NB4 (cell line): ENCODE results near the gene VDAC2.

Experiments used
- POLR2A ChIP-seq: IDR thresholded peaks from 2 replicates; pipeline ENCODE4 v1.6.1; 2011; ENCODE audit warnings: mild to moderate bottlenecking; ENCODE audit not compliant: insufficient read length; ENCODE audit errors: extremely low read depth
- TF ChIP-seq, protein P1 (sequence below): IDR thresholded peaks from one replicate; pipeline ENCODE4 v1.5.1; 2012; ENCODE audit warnings: low read depth, low read length
- TF ChIP-seq, protein P2 (sequence below): IDR thresholded peaks from 2 replicates; pipeline ENCODE4 v1.6.1; 2011; ENCODE audit warnings: low read depth, low read length

- TF ChIP-seq, protein P1, sequence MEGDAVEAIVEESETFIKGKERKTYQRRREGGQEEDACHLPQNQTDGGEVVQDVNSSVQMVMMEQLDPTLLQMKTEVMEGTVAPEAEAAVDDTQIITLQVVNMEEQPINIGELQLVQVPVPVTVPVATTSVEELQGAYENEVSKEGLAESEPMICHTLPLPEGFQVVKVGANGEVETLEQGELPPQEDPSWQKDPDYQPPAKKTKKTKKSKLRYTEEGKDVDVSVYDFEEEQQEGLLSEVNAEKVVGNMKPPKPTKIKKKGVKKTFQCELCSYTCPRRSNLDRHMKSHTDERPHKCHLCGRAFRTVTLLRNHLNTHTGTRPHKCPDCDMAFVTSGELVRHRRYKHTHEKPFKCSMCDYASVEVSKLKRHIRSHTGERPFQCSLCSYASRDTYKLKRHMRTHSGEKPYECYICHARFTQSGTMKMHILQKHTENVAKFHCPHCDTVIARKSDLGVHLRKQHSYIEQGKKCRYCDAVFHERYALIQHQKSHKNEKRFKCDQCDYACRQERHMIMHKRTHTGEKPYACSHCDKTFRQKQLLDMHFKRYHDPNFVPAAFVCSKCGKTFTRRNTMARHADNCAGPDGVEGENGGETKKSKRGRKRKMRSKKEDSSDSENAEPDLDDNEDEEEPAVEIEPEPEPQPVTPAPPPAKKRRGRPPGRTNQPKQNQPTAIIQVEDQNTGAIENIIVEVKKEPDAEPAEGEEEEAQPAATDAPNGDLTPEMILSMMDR: no peak
- TF ChIP-seq, protein P2, sequence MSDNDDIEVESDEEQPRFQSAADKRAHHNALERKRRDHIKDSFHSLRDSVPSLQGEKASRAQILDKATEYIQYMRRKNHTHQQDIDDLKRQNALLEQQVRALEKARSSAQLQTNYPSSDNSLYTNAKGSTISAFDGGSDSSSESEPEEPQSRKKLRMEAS: no peak
- no peak for TF ChIP-seq POLR2A
Observed at GRCh38 chr10:75229971-75230370, 19.4 kb downstream of the VDAC2 start.
